Fibroblast of skin of back (primary cell): Measurements from ENCODE around the gene AKTIP. TPM values are rescaled to one million over a fixed set of nuclear protein-coding genes. Genes with fewer than 3 reads are reported as not detected.
"Not testable (repeated sequence)": the region's sequence is repeated elsewhere in the genome, so short reads cannot be mapped to it uniquely, and the experiment has no call there.

Source experiments
- DNase-seq: peaks from one replicate; pipeline ENCODE4 v3.0.0-alpha.2; 2013
- polyA plus RNA-seq, 2 experiments: library from polyadenylated mRNA; unstranded; fragments of 120-200 nt; gene quantifications; one replicate each; pipeline ENCODE4 v1.2.1, GENCODE V29; 2013; ENCODE audit not compliant: insufficient read length in 2 of 2

AKTIP gene
- 20.6 TPM for polyA plus RNA-seq (2013, experiment 1 of 2; ENCODE audit: insufficient read length)
- polyA plus RNA-seq (2013, experiment 2 of 2; ENCODE audit: insufficient read length): 23.5 TPM

DNA sequence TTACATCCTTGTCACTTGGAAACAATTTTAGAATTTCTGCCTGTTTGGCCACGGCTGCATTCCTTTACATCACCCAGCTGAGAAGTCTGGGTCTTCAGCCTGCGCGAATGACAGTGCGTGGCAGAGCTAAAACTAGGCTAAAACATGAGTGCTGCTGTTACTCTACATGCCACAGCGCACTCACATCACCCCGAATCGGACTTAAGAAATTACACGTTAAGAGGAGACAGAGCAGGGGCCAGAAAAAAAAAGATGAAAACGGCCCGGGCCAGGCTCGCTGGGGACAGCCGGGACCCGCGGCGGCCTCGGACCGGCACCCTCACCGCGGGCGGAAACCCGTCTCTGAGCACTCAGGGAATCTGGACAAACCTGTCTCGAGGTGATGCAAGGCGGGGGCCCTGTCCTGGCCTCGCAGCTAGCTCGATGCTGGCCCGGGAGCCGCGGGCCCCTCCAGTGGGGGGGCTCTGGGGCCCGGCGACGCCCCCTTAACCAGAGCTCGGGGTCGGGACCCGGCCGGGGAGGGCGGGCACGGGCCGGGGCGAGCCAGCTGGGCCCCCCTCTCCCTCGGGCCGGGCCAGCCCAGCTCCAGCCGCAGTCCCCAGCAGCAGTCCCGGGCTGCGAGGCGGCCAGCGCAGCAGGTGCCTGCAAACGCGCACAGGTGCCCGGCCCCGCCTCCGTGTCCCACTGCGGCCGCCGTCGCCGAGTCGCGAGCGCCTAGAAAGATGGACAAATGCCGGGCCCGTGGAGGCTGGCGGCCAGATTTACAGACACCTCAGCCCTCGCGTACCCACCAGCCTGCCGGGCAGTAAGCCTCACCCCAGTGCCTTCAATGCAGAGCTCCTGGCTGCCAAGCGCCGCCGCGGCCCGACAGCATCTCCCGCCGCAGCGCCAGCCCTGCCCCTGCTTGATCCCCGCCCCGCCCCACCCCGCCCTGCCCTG, at the start of gene AKTIP:
Gene AKTIP (minus strand): TSS at position 879 of the 939 bp plus-strand sequence. CDS start 2,950 bp downstream, outside the sequence.
- DNase-seq: peak; percentile 50

GRCh38 chr16:53549970-53550690, 47.1 kb upstream of the AKTIP start:
- DNase-seq: peak; percentile 80

- peak; percentile 67 for DNase-seq
Measured at GRCh38 chr16:53546988-53547391, 44.0 kb upstream of the AKTIP start.

DNA sequence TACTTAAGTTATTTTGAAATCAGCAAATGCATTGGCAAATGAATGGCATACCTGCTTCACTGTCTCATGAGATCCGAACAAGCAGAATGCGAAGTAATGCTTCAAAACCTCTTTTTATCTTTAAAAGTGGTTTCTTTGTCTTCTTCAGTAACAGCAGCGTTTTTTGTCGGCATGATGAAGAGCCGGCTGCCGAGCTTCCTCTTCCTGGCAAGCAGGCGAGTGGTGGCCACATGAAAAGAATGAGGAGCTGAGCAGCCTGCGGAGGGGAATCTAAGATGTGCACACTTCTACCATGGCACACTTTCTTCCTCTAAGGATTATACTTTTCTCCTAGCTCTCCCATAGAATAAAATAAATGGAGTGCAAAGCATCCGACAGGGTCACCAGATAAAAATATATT, 42.4 kb upstream of the AKTIP start:
- DNase-seq: no peak

- DNase-seq: no peak
Measured at GRCh38 chr16:53542283-53542682, 39.3 kb upstream of the AKTIP start.

DNA sequence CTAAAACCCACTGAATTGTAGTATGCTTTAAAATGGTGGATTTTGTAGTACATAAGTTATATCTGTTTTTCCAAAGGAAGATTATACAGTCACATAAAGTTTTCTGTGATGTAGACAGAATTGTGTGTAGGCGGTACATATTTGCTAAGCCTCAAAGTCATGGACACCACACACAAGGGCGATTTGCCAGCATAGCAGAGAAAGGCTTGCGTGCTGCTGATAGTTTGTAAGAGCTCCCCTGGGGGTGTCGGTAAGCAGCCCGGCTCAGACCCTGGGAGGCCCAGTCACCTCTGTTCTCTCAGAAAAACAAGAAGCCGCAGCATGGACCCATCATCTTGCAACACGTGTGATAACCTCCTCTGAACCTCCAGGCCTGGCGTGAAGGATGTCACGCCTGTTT, 38.3 kb upstream of the AKTIP start:
- peak; percentile 57 for DNase-seq

GRCh38 chr16:53539759-53540718, 37.0 kb upstream of the AKTIP start:
- DNase-seq: not testable (repeated sequence)

- DNase-seq: not testable (repeated sequence)
Measured at GRCh38 chr16:53539346-53539745, 36.3 kb upstream of the AKTIP start.

GRCh38 chr16:53537626-53538025, 34.6 kb upstream of the AKTIP start:
- no peak for DNase-seq

- no peak for DNase-seq
Measured at GRCh38 chr16:53534206-53534605, 31.2 kb upstream of the AKTIP start.

GRCh38 chr16:53530741-53531140, 27.7 kb upstream of the AKTIP start:
- no peak for DNase-seq

GRCh38 chr16:53530046-53530445, 27.0 kb upstream of the AKTIP start:
- DNase-seq: no peak

- no peak for DNase-seq
Measured at GRCh38 chr16:53529513-53529912, 26.5 kb upstream of the AKTIP start.

GRCh38 chr16:53528797-53529196, 25.8 kb upstream of the AKTIP start:
- no peak for DNase-seq

DNA sequence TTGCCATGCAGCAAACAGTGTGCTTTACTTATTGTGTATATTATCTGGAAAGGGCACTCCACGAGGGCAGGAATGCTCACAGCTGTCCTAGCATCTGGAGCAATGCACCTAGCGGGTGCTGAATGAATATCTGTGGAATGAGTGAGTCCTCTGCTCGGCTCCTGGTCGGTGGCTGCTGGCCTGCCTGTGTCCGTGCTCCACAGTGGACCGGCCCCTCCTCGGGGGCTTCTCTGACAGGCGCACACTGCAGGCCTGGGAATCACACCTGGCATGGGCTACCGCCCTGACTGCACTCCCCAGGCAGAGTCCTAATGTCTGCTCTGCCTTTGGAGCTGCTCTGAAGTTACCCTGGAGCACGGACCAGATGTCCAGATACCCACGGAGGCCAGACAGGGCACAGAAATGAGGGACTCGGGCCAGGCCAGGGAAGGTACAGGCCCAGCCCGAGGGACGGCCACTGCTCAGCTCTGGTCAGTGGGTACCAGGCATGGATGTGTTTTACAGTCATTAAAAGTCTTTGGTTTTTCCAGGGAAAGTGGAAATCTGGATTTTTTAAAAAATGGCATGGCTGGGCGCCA, 21.1 kb upstream of the AKTIP start:
- DNase-seq: no peak

DNA sequence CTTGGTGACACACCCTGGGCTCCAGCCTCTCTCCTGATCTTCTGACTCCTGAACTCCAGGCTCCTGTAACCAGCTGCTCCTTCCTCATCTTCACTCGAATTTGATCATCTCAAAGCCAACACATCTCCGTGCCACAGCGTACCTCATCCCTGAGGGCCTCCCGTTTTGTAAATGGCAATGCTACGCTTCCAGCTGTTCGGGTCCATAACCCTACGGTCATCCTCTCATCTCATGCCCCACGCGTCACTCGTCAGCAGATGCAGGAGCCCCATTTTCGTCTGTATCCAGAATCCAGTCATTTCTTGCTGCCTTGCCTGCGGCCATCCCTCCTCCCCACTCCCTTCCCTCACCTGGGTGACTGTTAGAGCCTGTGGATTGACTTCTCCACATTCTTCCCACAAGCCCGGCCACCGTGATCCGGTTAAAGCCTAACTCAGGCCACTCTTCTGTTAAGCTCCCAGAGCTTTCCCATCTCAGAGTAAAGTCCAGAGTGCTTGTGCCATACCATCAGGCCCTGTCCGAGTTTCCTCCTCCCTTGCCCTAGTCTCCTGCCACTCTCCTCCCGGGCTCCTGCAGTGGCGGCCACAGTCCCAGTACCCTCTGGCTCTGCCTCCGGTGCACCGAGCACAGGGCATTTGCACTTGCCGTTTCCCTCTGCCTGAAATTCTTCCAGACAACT, 20.3 kb upstream of the AKTIP start:
- no peak for DNase-seq

- no peak for DNase-seq
Measured at GRCh38 chr16:53519417-53520091, 16.5 kb upstream of the AKTIP start.

DNA sequence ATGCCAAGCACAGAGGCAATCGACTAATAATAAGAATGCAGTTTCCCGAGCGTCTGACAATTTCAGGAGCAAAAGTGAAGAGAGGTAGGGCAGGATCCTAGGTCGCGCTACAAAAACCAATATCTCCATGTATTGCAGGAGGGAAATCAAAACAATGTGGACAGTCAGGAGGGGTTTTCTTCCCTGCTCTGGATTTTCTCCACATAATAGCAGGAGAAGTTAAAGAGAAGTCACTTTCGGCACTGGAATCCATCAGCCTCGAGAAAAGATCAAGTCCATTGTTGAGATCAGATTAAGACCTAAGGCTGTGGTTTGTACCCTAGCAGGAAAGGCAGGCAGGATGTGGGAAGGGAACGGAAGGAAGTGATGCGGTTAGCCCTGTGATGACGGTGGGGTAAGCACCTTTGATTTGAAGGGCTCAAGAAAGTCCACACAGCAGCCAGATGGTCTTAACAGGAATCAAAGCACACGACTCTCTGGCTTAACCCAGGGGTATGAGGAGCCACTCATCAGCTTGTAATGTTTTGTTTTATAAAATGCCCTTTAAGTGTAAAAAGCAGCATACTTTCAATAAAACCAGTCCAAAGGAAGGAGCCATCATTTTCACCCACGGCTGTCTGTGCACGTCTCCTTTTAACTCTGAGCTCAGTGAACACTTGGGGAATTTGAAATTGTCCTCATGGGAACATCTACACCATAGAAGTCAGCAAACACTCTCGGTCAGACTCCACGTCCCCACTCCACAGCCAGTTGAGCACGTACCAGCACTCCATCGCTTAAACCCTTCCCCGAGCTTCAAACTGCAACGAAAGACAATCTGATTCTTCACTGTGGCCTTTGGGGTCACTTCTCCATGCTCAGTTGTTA, 15.8 kb upstream of the AKTIP start:
- DNase-seq: peak; percentile 50

DNA sequence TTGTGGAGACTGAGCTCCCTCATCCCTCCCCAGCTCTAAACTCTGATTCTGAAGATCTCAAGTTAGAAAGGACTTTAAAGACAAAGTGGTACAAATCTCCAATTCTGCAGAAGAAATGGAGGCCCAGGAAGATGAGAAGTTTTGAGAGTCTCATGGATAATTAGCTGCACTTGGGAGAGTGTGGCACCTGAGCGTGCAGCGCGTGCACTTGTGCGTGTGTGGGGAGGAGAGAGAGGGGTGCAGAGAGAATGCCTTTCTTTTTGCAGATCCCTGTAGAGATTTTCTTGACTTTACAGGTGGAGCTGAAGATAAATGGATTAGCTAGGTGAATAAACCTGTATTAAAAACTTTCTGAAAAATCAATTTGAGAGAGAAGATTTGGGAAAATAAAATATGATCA, 14.8 kb upstream of the AKTIP start:
- DNase-seq: no peak

- DNase-seq: no peak
Measured at GRCh38 chr16:53515811-53516210, 12.8 kb upstream of the AKTIP start.
